ENCODE results near the gene CACNA2D4. TPM values are rescaled to one million over a fixed set of nuclear protein-coding genes. Genes with fewer than 3 reads are reported as not detected.

Gene CACNA2D4
- total and polyA plus RNA-seq, 2 of the 13 experiments (the other 11 are each of a cell fraction or from before 2014, with no cell fraction given): 14.2 to 136 TPM

DNA sequence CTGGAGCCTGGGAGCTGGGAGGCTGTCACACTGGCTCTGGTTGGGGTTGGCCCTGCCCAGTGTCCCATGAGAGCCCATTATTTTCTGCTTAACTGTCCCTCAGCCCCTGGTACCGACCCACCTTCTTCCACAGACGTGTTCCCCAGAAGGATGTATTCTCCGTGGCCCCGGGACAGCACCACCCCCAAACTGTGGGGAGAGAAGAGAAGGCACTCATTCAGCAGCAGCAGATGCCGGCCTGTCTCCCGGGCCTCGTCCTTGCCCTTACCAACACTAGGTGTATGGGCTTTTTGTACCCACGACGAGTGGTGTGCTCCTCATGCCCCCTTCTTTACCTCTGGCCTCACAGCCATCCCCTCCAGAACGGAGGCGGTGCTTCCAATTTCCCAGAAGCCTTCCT is 60.0 kb downstream of the CACNA2D4 start (continued):
- TF ChIP-seq, protein P1, sequence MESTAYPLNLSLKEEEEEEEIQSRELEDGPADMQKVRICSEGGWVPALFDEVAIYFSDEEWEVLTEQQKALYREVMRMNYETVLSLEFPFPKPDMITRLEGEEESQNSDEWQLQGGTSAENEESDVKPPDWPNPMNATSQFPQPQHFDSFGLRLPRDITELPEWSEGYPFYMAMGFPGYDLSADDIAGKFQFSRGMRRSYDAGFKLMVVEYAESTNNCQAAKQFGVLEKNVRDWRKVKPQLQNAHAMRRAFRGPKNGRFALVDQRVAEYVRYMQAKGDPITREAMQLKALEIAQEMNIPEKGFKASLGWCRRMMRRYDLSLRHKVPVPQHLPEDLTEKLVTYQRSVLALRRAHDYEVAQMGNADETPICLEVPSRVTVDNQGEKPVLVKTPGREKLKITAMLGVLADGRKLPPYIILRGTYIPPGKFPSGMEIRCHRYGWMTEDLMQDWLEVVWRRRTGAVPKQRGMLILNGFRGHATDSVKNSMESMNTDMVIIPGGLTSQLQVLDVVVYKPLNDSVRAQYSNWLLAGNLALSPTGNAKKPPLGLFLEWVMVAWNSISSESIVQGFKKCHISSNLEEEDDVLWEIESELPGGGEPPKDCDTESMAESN (CRISPR knock-in tag; conservative IDR thresholded peaks at IDR 0.05): no peak

DNA sequence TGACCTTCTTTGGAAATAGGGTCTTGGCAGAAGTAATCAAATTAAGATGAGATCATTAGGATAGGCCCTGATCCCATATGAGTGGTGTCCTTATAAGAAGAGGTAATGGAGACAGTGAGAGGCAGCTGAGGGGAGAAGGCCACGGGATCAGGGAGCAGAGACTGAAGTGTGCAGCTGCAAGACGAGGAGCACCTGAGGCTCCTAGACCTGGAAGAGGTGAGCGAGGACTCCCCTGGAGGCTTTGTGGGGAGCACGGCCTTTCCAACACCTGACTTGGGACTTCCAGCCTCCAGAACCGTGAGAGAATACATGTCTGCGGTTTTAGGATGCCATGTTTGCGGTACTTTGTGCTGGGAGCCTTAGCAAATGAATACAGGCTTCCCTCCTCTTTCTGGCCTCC is 60.6 kb downstream of the CACNA2D4 start:
- H2AFZ ChIP-seq (ENCODE audit: low read length): no peak overlapping the region
- H3K4me3 ChIP-seq (replicated peaks in 1 of 3; ENCODE audit: insufficient read depth in 1 of 3, low read depth in 2 of 3, low read length in 3 of 3): no peak overlapping the region
- no peaks in the 10 kb centered on the region for H3K36me3 ChIP-seq (replicated peaks in 1 of 2; ENCODE audit: control insufficient read depth in 1 of 2, insufficient read depth in 2 of 2, low read length in 2 of 2)
- DNase-seq (ENCODE audit: low spot score): no peak
- ChIA-PET POLR2A (no interaction called here), CTCF (ENCODE audit: low intra/inter-chr PET ratio, low total read pairs) (no interaction called here)
- H3K79me2 ChIP-seq (ENCODE audit: insufficient read depth, low read length): no peaks in the 10 kb centered on the region
- intact Hi-C loops (cut with micrococcal nuclease; ENCODE audit: unreplicated experiment): no loop called here
- BruUV-seq (replicated peaks): no TSS peak
- in situ Hi-C loops (cut with HindIII; ENCODE audit: extremely low pct_ligation_motif_present, low pct_unique_long_range_greater_than_20kb): no loop called here
- no peak overlapping the region for H3K9ac ChIP-seq (ENCODE audit: insufficient read depth, low read depth, low read length)
- no peaks in the 10 kb centered on the region for H4K20me1 ChIP-seq (ENCODE audit: insufficient read depth, low read length)
- WGBS (ENCODE audit: low lambda C conversion rate): 30% methylated on average over 2 of the region's 7 CpGs
- no peak overlapping the region for H3K4me2 ChIP-seq (ENCODE audit: low read depth, low read length)
- FAIRE-seq: no peak
- no peak overlapping the region for H3K27ac ChIP-seq (ENCODE audit: extremely low read length, insufficient read depth, low read length)
- no peaks in the 10 kb centered on the region for H3K9me3 ChIP-seq (ENCODE audit: low read length)
- H3K4me1 ChIP-seq (ENCODE audit: insufficient read depth, low read length): 0 out of 2 replicates have a peak, but pooled peaks cover 9% of the 10 kb centered on the region
- peaks cover 4 to 37% of the 10 kb centered on the region in 2 experiments; a peak in 3 of 5 replicates for H3K27me3 ChIP-seq (ENCODE audit: control insufficient read depth in 1 of 2, insufficient read depth in 2 of 2, low read length in 2 of 2)
- ATAC-seq: no peak
- TF ChIP-seq, protein P2, sequence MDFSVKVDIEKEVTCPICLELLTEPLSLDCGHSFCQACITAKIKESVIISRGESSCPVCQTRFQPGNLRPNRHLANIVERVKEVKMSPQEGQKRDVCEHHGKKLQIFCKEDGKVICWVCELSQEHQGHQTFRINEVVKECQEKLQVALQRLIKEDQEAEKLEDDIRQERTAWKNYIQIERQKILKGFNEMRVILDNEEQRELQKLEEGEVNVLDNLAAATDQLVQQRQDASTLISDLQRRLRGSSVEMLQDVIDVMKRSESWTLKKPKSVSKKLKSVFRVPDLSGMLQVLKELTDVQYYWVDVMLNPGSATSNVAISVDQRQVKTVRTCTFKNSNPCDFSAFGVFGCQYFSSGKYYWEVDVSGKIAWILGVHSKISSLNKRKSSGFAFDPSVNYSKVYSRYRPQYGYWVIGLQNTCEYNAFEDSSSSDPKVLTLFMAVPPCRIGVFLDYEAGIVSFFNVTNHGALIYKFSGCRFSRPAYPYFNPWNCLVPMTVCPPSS (IDR thresholded peaks at IDR 0.05): no peak
- TF ChIP-seq EZH2 (conservative IDR thresholded peaks at IDR 0.05; ENCODE audit: low read depth, low read length) (no peak), SRF (IDR thresholded peaks at IDR 0.05; ENCODE audit: low read depth, low read length) (no peak), ZNF577 (CRISPR knock-in tag; IDR thresholded peaks at IDR 0.05; ENCODE audit: borderline replicate concordance, low read depth) (no peak), SOX6 (IDR thresholded peaks at IDR 0.05) (no peak), SOX6 (CRISPR knock-in tag; IDR thresholded peaks at IDR 0.05) (no peak), SIN3A (IDR thresholded peaks at IDR 0.05; ENCODE audit: borderline replicate concordance, low read depth, low read length) (no peak), TP53 (CRISPR knock-in tag; conservative IDR thresholded peaks at IDR 0.05) (no peak), ZNF282 (IDR thresholded peaks at IDR 0.05; ENCODE audit: partially characterized antibody) (no peak), ZNF768 (CRISPR knock-in tag; IDR thresholded peaks at IDR 0.05) (no peak), ZNF510 (CRISPR knock-in tag; IDR thresholded peaks at IDR 0.05; ENCODE audit: low read depth) (no peak), PAX8 (CRISPR knock-in tag; IDR thresholded peaks at IDR 0.05; ENCODE audit: borderline replicate concordance) (no peak), KLF13 (CRISPR knock-in tag; IDR thresholded peaks at IDR 0.05) (no peak)
- TF ChIP-seq, protein P3, sequence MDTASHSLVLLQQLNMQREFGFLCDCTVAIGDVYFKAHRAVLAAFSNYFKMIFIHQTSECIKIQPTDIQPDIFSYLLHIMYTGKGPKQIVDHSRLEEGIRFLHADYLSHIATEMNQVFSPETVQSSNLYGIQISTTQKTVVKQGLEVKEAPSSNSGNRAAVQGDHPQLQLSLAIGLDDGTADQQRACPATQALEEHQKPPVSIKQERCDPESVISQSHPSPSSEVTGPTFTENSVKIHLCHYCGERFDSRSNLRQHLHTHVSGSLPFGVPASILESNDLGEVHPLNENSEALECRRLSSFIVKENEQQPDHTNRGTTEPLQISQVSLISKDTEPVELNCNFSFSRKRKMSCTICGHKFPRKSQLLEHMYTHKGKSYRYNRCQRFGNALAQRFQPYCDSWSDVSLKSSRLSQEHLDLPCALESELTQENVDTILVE (CRISPR knock-in tag; IDR thresholded peaks at IDR 0.05): no peak
- TF ChIP-seq, protein P4, sequence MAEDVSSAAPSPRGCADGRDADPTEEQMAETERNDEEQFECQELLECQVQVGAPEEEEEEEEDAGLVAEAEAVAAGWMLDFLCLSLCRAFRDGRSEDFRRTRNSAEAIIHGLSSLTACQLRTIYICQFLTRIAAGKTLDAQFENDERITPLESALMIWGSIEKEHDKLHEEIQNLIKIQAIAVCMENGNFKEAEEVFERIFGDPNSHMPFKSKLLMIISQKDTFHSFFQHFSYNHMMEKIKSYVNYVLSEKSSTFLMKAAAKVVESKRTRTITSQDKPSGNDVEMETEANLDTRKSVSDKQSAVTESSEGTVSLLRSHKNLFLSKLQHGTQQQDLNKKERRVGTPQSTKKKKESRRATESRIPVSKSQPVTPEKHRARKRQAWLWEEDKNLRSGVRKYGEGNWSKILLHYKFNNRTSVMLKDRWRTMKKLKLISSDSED (CRISPR knock-in tag; IDR thresholded peaks at IDR 0.05): no peak
- TF ChIP-seq, protein P5, sequence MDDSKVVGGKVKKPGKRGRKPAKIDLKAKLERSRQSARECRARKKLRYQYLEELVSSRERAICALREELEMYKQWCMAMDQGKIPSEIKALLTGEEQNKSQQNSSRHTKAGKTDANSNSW (CRISPR knock-in tag; IDR thresholded peaks at IDR 0.05; ENCODE audit: borderline replicate concordance): no peak
- TF ChIP-seq, protein P6, sequence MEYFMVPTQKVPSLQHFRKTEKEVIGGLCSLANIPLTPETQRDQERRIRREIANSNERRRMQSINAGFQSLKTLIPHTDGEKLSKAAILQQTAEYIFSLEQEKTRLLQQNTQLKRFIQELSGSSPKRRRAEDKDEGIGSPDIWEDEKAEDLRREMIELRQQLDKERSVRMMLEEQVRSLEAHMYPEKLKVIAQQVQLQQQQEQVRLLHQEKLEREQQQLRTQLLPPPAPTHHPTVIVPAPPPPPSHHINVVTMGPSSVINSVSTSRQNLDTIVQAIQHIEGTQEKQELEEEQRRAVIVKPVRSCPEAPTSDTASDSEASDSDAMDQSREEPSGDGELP (IDR thresholded peaks at IDR 0.05; ENCODE audit: borderline replicate concordance, low read depth): no peak
